Liver (tissue), 9 donors: ENCODE measurements around the gene COLEC11. TPM values are rescaled to one million over a fixed set of nuclear protein-coding genes. Genes with fewer than 3 reads are reported as not detected.

Source experiments
- DNase-seq: peaks from one replicate; pipeline ENCODE4 v3.0.0-alpha.2; 2017; ENCODE audit warnings: low spot score
- H3K27ac ChIP-seq, 2 donors: one replicate each; pipeline ENCODE4 v1.7.0; 2013; ENCODE audit warnings: inconsistent platforms in 2 of 2, low read length in 2 of 2, control low read depth in 1 of 2, low read depth in 1 of 2, mild to moderate bottlenecking in 1 of 2
- H3K27me3 ChIP-seq, 4 donors: one replicate each; pipeline versions ENCODE4 v1.6.1 to v1.7.0; 2013; ENCODE audit warnings: low read length in 3 of 4, inconsistent platforms in 1 of 4, mild to moderate bottlenecking in 1 of 4, moderate library complexity in 1 of 4; ENCODE audit not compliant: control insufficient read depth in 4 of 4, insufficient read depth in 4 of 4
- H3K36me3 ChIP-seq, 4 donors: one replicate each; pipeline versions ENCODE4 v1.6.1 to v1.7.0; 2013; ENCODE audit warnings: low read length in 3 of 4, mild to moderate bottlenecking in 3 of 4, low read depth in 1 of 4, moderate library complexity in 1 of 4; ENCODE audit not compliant: control insufficient read depth in 4 of 4, insufficient read depth in 3 of 4
- H3K4me1 ChIP-seq, 4 donors: one replicate each; pipeline versions ENCODE4 v1.6.1 to v1.7.0; 2013; ENCODE audit warnings: low read length in 3 of 4, mild to moderate bottlenecking in 3 of 4, moderate library complexity in 1 of 4; ENCODE audit not compliant: control insufficient read depth in 4 of 4, insufficient read depth in 4 of 4
- H3K4me3 ChIP-seq, 3 donors: one replicate each; pipeline versions ENCODE4 v1.6.1 to v1.7.0; 2013; ENCODE audit warnings: low read length in 3 of 3, control low read depth in 1 of 3, low read depth in 1 of 3, mild to moderate bottlenecking in 1 of 3
- H3K9ac ChIP-seq, 2 donors: one replicate each; pipeline ENCODE4 v1.7.0; 2013; ENCODE audit warnings: low read length in 2 of 2, mild to moderate bottlenecking in 2 of 2, moderate library complexity in 2 of 2, control low read depth in 1 of 2, low read depth in 1 of 2
- H3K9me3 ChIP-seq, 4 donors: one replicate each; pipeline versions ENCODE4 v1.6.1 to v1.7.0; 2013; ENCODE audit warnings: low read length in 3 of 4; ENCODE audit not compliant: control insufficient read depth in 4 of 4
- EGR1 ChIP-seq, 2 donors: IDR thresholded peaks; 2 replicates each; pipeline ENCODE4 v1.6.1; 2016 to 2018; ENCODE audit warnings: antibody characterized with exemption in 2 of 2, low read depth in 2 of 2
- FOXA1 ChIP-seq: IDR thresholded peaks from 2 replicates; pipeline ENCODE4 v1.6.1; 2016; ENCODE audit warnings: antibody characterized with exemption
- FOXA2 ChIP-seq: IDR thresholded peaks from 2 replicates; pipeline ENCODE4 v1.6.1; 2016; ENCODE audit warnings: antibody characterized with exemption
- GABPA ChIP-seq, 2 donors: IDR thresholded peaks in 1 of 2; conservative IDR thresholded peaks in 1 of 2; 2 replicates each; pipeline ENCODE4 v1.6.1; 2016; ENCODE audit warnings: antibody characterized with exemption in 2 of 2, mild to moderate bottlenecking in 1 of 2, moderate library complexity in 1 of 2
- HNF4A ChIP-seq, 2 donors: conservative IDR thresholded peaks; 2 replicates each; pipeline ENCODE4 v1.6.1; 2016; ENCODE audit warnings: antibody characterized with exemption in 2 of 2, mild to moderate bottlenecking in 2 of 2
- HNF4G ChIP-seq: IDR thresholded peaks from 2 replicates; pipeline ENCODE4 v1.6.1; 2016; ENCODE audit warnings: antibody characterized with exemption
- JUND ChIP-seq, 2 donors: IDR thresholded peaks; 2 replicates each; pipeline ENCODE4 v1.6.1; 2016; ENCODE audit warnings: antibody characterized with exemption in 2 of 2
- NR2F2 ChIP-seq: IDR thresholded peaks from 2 replicates; pipeline ENCODE4 v1.6.1; 2016; ENCODE audit warnings: antibody characterized with exemption
- RAD21 ChIP-seq, 2 donors: IDR thresholded peaks; 2 replicates each; pipeline ENCODE4 v1.6.1; 2016; ENCODE audit warnings: antibody characterized with exemption in 2 of 2, mild to moderate bottlenecking in 2 of 2
- RXRA ChIP-seq, 2 donors: IDR thresholded peaks; 2 replicates each; pipeline ENCODE4 v1.6.1; 2017 to 2018; ENCODE audit warnings: antibody characterized with exemption in 2 of 2, mild to moderate bottlenecking in 1 of 2
- SP1 ChIP-seq: IDR thresholded peaks from 2 replicates; pipeline ENCODE4 v1.6.1; 2018; ENCODE audit warnings: antibody characterized with exemption, mild to moderate bottlenecking
- TAF1 ChIP-seq: conservative IDR thresholded peaks from 2 replicates; pipeline ENCODE4 v1.6.1; 2016; ENCODE audit warnings: antibody characterized with exemption, mild to moderate bottlenecking
- YY1 ChIP-seq: IDR thresholded peaks from 2 replicates; pipeline ENCODE4 v1.6.1; 2016; ENCODE audit warnings: antibody characterized with exemption, mild to moderate bottlenecking
- WGBS: extraction: QIAGEN DNeasy Blood & Tissue Kit; methylation state at CpG from one replicate; pipeline ENCODE4 v1.1.7; 2013; 5-methylcytosine and 5-hydroxymethylcytosine counted together
- polyA plus RNA-seq, 2 donors: library from polyadenylated mRNA; stranded (reverse) in 1 of 2; unstranded in 1 of 2; fragments of 200-250 nt in 1 of 2; fragments of >200 nt in 1 of 2; fragmentation: Nextera tagmentation in 1 of 2; extraction: Ambion mirVana in 1 of 2; gene quantifications; one replicate each; pipeline versions ENCODE4 v1.2.1 to v1.2.3, GENCODE V29; 2013 to 2015
- total RNA-seq, 2 donors: library from RNA; depleted of rRNA; stranded (reverse); fragments of >200 nt; gene quantifications; one replicate each; pipeline ENCODE4 v1.2.3, GENCODE V29; 2014
- TF ChIP-seq, protein P1 (sequence below): IDR thresholded peaks from 2 replicates; pipeline ENCODE4 v1.6.1; 2016; ENCODE audit warnings: antibody characterized with exemption
- TF ChIP-seq, protein P2 (sequence below): IDR thresholded peaks from 2 replicates; pipeline ENCODE4 v1.6.1; 2016; ENCODE audit warnings: antibody characterized with exemption, mild to moderate bottlenecking
- TF ChIP-seq, protein P3 (sequence below): IDR thresholded peaks from 2 replicates; pipeline ENCODE4 v1.6.1; 2016; ENCODE audit warnings: antibody characterized with exemption
- TF ChIP-seq, protein P4 (sequence below): IDR thresholded peaks from 2 replicates; pipeline ENCODE4 v1.6.1; 2016; ENCODE audit warnings: antibody characterized with exemption
- donor health status: healthy.
- donor health status: healthy.
- donor health status: healthy.
- donor health status: healthy.
- donor health status: healthy.

Gene COLEC11
- total and polyA plus RNA-seq, 4 donors = 31.0 to 100 (median 70.9) TPM

DNA sequence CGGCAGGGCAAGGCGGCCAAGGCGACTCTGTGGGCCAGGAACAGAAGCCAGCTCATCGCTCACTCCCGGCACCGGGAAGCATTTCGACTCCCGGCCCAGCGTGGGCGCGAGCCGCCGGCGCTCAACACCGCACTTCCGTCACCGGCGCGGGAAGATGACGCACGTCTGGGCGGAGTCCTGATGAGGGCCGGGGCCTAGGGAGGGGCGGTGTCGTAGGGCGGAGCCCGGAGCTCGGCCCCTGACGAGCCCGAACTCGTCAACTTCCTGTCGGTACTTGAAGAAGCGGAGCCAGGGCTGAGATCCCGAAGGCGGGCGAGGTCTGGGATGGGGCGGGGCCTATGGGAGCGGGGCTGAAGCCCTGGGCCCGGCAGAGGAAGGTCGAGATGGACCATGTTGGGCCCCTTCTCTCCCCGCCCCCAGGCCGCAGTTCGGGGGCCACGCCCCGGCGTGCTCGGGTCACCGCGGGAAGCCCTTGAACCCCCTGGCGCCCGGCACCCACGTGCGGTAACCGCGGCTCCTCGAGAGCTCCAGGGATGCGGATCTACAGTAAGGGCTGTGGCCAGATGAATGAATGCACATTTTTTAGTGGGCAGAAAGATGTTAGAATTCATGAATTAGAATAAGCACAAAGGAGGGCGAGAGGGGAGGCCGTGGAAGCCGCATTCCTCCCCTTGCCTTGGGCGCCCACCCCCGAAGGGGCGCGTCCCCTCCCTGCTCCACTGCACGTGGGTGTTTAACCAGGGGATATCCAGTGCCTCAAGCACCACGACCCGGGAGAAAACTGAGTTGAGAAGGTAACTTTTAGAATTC is 36.5 kb upstream of the COLEC11 start, which contains the start of gene RNASEH1:
Gene RNASEH1 (minus strand): TSS at position 129 of the 810 bp plus-strand sequence. CDS start 73 bp downstream, at position 56.
- H3K4me1 ChIP-seq = peaks cover 4 to 18% (median 15%) of the 10 kb centered on the region in 4 donors
- H3K27me3 ChIP-seq = no peaks in the 10 kb centered on the region
- peak; percentile 99 for DNase-seq
- TF ChIP-seq JUND (IDR thresholded peaks at IDR 0.05) (peak; percentile 45 to 66), FOXA1 (no peak), FOXA2 (peak; percentile 15), EGR1 (IDR thresholded peaks at IDR 0.05; ENCODE audit: low read depth in 2 of 2) (peak; percentile 85 to 94), RXRA (IDR thresholded peaks at IDR 0.05) (peak; percentile 49 to 58), GABPA (IDR thresholded peaks at IDR 0.05 in 1 of 2, conservative IDR thresholded peaks at IDR 0.05 in 1 of 2) (peak; percentile 72 to 95), NR2F2 (peak; percentile 40), HNF4G (no peak), RAD21 (IDR thresholded peaks at IDR 0.05) (peak; percentile 61 to 65), HNF4A (conservative IDR thresholded peaks at IDR 0.05) (peak; percentile 25 to 38), SP1 (peak; percentile 82), YY1 (peak; percentile 63), TAF1 (peak; percentile 24)
- TF ChIP-seq, protein P1, sequence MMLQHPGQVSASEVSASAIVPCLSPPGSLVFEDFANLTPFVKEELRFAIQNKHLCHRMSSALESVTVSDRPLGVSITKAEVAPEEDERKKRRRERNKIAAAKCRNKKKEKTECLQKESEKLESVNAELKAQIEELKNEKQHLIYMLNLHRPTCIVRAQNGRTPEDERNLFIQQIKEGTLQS = no peak
- TF ChIP-seq, protein P2, sequence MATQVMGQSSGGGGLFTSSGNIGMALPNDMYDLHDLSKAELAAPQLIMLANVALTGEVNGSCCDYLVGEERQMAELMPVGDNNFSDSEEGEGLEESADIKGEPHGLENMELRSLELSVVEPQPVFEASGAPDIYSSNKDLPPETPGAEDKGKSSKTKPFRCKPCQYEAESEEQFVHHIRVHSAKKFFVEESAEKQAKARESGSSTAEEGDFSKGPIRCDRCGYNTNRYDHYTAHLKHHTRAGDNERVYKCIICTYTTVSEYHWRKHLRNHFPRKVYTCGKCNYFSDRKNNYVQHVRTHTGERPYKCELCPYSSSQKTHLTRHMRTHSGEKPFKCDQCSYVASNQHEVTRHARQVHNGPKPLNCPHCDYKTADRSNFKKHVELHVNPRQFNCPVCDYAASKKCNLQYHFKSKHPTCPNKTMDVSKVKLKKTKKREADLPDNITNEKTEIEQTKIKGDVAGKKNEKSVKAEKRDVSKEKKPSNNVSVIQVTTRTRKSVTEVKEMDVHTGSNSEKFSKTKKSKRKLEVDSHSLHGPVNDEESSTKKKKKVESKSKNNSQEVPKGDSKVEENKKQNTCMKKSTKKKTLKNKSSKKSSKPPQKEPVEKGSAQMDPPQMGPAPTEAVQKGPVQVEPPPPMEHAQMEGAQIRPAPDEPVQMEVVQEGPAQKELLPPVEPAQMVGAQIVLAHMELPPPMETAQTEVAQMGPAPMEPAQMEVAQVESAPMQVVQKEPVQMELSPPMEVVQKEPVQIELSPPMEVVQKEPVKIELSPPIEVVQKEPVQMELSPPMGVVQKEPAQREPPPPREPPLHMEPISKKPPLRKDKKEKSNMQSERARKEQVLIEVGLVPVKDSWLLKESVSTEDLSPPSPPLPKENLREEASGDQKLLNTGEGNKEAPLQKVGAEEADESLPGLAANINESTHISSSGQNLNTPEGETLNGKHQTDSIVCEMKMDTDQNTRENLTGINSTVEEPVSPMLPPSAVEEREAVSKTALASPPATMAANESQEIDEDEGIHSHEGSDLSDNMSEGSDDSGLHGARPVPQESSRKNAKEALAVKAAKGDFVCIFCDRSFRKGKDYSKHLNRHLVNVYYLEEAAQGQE = no peak
- TF ChIP-seq, protein P3, sequence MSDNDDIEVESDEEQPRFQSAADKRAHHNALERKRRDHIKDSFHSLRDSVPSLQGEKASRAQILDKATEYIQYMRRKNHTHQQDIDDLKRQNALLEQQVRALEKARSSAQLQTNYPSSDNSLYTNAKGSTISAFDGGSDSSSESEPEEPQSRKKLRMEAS = peak; percentile 76
- TF ChIP-seq, protein P4, sequence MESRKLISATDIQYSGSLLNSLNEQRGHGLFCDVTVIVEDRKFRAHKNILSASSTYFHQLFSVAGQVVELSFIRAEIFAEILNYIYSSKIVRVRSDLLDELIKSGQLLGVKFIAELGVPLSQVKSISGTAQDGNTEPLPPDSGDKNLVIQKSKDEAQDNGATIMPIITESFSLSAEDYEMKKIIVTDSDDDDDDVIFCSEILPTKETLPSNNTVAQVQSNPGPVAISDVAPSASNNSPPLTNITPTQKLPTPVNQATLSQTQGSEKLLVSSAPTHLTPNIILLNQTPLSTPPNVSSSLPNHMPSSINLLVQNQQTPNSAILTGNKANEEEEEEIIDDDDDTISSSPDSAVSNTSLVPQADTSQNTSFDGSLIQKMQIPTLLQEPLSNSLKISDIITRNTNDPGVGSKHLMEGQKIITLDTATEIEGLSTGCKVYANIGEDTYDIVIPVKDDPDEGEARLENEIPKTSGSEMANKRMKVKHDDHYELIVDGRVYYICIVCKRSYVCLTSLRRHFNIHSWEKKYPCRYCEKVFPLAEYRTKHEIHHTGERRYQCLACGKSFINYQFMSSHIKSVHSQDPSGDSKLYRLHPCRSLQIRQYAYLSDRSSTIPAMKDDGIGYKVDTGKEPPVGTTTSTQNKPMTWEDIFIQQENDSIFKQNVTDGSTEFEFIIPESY = peak; percentile 97
- H3K9ac ChIP-seq = peak within 1 kb of the TSS; percentile 90 to 94
- peak within 1 kb of the TSS; percentile 81 to 92 for H3K27ac ChIP-seq
- WGBS = under 1% methylated on average over 67 of the region's 67 CpGs
- H3K4me3 ChIP-seq = peak within 1 kb of the TSS; percentile 94 to 98 (median 97)
- H3K9me3 ChIP-seq = no peaks in the 10 kb centered on the region
- H3K36me3 ChIP-seq = peaks cover 3 to 25% (median 22%) of the 10 kb centered on the region in 4 donors

DNA sequence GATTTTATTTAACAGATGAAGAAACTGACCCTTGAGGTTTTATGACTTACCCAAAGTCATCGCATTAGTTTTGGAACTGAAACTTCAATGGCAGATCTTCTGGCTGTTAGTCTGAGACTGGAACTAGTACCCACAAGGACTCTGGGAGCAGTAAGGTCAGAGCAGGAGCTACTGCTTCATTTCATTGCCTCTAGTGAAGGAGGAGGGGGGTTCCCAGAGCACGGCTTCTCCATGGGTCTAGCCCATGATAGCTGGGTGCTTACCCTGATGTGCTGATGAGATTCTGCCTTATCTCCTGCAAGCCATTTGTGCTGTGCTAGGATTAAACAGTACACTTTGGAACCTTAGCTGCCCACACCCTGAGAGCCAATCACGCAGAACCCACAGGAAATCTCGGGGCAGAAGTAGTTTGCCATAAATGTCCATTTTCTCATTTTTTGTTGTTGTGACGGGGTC is 31.4 kb upstream of the COLEC11 start:
- TF ChIP-seq, protein P1 = no peak
- no peak for TF ChIP-seq YY1
- TF ChIP-seq, protein P4 = no peak
- Histone ChIP-seq H3K27ac (no peak overlapping the region), H3K4me1 (peaks cover 4 to 6% (median 4%) of the 10 kb centered on the region in 4 donors), H3K4me3 (no peak overlapping the region), H3K9ac (no peak overlapping the region), H3K27me3 (no peaks in the 10 kb centered on the region), H3K36me3 (no peaks in the 10 kb centered on the region), H3K9me3 (no peaks in the 10 kb centered on the region)
- DNase-seq = no peak
- 97% methylated on average over 5 of the region's 5 CpGs for WGBS
